GM19467 (cell line): ENCODE results near the gene ZYX.
A peak's percentile ranks its signal among the peaks of the same experiment; 100 is the strongest.

ENCODE experiments used
- ATAC-seq: cut with Tn5 transposase; IDR thresholded peaks from one replicate; pipeline ENCODE4 v1.9.1; 2021; ENCODE audit warnings: mild to moderate bottlenecking, moderate library complexity; ENCODE audit not compliant: unreplicated experiment

The ZYX gene

DNA sequence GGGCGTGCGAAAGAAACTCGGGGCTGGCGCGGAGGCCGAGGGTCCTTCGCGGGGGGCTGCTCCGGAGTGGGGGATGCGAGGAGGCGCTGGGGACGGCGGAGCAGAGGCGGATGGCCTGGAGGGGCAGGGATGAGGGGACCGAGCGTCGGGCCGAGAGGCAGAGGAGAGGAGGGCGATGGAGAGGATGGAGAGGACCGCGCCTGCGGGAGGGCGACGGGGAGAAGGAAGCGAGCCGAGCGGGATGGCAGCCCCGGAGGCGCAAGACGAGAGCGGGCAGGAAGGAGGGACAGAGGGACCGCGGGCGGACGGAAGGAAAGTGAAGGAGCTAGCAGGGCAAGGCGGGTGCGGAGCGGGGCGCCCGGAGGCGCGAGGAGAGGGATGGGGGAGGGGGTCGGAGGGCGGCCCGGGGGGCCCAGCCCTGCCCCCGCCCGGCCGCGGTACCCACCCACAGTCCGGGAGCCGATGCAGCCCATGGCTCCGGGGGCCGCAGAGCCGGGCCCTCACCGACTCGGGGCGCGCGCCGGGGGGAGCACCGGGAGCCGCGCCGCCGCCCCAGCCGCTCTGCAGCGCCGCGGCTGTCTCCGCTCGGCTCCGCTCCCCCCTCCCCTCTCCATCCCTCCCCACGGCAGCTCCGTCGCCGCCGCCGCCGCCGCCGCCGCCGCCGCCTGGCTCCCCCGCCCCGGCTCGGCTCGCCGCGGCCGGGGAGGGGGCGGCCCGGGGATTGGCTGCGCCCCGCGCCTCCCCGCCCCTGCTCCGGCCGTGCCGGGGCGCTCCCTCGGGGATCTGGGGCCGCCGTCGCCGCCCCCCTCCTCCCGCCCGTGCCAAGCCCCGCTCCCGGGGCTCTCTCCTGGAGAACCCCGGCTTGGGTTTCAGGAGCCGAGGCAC is 18.8 kb upstream of the ZYX start, which contains the start of gene FAM131B:
FAM131B (minus strand) TSS at position 583 of the 885 bp plus-strand sequence; CDS start at position 473, 110 bp downstream.
- ATAC-seq = no peak

DNA sequence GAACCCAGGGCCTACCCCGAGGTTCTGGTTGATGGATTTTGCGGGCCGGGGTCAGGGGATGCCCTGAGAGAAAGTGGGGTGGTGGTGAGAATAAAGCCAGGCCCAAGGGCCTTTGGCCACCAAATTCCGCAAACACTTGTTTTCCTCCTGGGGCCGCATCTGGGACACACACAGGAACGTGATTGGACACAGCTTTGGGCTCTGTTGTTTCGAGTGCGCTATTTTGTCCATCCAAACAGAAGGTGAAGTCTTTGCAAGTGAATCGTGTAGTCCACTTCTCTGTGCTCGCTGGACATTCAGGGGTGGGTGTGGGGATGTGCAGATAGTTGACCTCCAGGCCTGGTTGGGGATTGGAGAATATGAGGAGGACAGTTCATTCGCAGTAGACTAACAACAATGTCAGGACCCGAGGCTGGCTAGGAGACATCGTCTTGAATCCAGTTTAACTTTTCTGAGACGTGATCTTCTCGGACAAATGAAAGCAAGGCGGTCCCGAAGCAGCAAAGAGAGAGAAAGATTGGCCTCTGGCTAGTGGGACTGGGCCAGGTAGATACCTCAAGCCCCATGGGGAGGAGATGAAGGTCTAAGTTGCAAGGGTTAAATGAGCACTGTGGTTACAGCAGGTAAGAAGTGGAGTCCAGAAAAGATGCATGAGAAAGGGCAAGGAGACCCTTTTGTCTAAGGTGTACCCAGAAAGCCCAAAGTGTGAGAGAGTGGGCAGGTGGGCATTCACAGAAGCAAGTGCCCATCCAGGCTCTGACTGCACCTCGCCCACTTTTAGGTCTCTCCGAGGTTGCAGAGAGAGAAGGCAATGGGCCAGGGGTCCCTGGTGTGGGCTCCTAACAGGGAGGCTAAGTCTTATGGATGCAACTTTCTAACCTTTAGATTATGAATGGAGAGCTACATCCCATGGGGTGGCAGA is 17.9 kb upstream of the ZYX start:
- no peak for ATAC-seq

DNA sequence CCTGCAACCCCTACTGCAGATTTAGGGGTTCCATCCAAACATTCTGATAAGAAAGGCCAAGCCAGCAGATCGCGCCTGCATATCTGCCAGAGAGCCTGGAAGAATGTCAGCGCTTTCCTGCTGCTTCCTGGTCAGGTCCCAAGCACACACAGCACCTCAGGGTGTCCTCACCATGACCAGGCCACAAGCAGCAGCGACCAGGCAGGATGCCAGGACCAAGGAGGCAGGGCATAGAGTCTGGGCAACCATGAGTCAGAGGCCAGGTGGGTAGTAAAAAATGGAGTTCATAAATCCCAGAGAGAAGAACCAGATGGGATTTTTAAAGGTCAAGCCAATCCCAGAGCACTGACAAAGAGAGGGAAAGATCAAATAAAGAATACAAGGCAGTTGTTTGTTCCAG is 13.2 kb upstream of the ZYX start:
- ATAC-seq = no peak

DNA sequence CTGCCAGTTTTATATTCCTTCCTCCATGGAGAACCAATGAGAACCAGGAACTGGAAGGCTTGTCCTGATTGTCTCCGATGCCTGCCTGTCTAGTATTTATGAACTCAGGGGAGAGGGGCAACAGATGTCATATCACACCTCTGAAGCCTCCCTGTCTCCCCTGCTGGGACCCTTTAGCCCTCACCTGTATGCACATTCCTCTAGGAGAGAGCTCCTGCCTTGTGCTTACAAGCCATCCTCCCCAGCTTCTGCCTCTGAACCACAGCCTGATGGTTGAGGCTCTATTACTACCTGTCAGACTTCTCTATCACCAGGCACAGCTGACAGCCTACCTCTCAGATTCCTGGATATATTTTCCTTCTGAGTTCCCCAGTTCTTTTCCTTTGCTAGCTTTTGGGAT is 12.8 kb upstream of the ZYX start:
- no peak for ATAC-seq

DNA sequence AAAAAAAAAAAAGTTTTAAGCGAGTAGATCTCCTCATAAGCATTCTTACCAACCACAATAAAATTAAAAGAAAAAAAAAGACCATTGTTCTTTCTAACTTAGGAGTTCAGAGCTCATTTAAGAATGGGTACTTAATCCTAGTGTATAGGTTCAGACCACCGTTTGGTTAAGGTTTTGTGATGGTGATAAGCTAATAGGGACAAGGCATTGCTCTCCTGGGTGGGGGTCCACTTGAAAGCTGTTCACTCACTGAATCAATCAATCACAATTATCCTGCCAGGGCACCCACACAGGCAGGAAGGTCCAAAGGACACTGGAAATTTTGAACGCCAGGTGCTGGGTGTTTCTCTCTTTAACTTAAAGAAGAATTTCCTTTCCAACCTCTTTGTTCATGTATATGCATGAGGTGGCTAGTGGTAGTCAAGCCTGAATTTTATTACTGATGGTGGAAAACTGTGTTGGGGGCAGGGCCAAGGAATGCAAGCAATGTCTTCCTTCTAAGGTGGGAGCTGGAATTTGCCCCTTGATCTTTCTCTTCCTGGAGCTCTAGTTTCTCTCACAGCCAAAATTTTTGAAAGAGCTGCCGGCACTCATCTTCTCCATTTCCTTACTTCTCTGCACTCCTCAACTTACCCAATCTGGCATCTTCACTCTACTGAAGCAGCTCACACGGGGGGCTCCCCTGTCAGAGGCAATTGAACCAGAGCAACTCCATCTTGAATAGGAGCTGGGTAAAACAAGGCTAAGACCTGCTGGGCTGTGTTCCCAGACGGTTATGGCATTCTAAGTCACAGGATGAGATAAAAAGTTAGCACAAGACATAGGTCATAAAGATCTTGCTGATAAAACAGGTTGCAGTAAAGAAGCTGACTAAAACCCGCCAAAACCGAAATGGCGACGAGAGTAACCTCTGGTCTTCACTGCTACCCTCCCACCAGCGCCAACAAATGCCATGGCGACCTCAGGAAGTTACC is 11.2 kb upstream of the ZYX start:
- ATAC-seq = no peak

DNA sequence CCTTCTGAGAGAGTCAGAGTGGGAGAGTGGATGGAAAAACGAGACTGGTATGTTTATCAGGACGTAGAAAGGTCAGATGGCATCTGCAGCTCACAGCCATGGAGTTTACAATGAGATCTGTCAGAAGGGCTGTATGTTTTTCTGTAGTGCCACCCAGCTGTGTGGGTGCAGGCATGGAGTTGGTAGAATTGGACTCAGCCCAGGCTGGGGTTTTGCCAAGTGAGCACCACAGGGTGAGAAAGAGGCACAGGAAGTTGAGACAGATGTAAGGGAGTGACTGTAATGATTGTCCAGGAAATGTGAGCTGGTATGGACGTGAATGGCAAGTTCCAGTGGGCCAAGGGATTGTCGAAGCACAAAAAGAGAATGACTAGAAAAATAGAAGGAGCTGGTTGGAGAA is 9.1 kb upstream of the ZYX start:
- no peak for ATAC-seq

DNA sequence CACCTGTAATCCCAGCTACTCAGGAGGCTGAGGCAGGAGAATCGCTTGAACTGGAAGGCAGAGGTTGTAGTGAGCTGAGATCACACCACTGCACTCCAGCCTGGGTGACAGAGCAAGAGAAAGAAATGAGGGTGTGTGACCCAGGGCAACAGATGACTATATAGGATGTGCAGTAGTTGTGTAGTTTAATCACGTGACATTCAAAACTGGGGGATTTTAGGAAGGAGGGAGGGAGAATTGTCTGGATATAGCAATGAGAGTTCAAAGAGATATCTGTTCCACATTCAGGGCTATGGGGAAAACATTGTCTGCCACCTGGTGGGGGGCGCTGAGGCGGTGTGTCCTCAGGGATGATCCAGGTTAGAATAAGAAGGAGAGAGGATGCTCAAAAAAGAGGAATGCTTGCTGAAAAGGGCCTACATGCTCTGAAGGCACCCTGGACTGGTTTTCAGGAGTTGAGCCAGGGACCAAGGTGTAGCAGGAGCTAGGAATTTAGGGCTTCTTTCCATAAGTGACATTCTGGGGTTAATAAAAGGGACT is 7.8 kb upstream of the ZYX start:
- ATAC-seq = no peak

DNA sequence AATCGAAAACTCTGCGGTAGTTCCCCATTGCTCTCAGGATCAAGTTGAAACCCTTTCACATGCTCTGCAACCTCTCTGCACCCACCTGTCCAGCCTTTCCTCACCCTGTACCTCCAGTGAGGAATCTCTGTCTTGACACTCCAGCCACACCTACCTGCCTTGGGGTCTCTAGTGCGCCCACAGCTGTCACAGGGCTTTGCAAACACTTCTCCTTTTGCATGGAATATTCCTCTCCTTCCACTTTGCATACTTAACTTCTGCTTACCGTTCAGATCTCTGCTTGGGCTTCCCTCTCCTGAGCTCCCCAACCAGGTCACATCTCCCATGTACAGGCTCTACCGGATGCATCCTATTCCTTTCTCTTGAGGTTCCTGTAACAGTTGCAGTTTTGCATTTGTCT is 6.6 kb upstream of the ZYX start:
- no peak for ATAC-seq

DNA sequence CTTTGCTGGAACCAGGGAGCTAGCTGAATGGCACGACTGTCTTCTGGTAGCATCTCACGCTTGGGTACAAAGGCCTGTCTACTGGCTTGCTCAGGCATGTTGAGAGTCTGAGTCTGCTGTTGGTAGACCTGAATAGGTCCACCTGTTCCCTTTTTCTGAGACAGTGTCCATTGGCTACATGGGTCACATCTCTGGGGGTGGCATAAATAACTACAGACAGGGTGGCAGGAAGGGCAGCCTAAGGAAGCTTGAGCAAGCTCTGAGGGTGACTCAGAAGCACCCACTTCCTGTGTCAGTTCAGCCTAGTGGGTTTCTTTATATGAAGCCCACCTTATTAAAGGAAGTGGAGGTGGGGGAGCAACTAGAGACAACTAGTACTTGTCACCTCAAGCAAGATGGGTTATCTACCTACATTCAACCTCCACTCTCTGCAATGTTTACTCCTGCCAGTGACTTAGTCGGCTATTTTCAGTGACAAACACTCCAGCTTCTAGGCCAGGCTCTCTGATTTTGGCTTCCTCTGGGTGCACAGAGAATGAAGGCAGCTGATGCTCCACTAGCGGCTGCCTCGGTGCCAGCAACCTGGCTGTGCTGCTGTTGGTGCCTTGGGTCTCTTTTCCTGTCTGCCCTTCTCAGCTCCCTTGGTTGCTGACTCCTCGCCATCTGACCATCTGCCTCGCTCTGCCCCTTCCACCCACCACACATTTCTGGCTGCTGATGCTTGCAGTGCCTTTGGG is 5.7 kb upstream of the ZYX start:
- no peak for ATAC-seq

DNA sequence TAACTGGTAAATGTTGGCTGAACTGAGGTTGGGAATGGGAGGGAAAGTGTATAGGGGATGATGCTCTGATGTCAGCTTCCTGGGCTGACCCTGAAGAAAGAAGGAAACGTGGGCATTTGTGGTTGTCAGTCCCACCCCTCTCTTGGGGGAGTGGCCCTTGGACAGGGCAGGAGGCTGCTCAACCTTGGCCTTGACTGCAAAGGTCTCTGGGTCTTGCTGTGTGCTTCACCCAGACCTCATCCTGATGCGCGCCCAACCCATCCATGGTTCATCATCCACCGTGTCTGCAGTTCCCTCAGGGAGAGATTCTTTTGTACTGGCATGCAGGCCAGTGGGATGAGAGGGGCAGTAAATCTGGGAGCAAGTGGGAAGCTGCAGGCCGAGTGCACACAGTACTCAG is 4.7 kb upstream of the ZYX start:
- no peak for ATAC-seq

DNA sequence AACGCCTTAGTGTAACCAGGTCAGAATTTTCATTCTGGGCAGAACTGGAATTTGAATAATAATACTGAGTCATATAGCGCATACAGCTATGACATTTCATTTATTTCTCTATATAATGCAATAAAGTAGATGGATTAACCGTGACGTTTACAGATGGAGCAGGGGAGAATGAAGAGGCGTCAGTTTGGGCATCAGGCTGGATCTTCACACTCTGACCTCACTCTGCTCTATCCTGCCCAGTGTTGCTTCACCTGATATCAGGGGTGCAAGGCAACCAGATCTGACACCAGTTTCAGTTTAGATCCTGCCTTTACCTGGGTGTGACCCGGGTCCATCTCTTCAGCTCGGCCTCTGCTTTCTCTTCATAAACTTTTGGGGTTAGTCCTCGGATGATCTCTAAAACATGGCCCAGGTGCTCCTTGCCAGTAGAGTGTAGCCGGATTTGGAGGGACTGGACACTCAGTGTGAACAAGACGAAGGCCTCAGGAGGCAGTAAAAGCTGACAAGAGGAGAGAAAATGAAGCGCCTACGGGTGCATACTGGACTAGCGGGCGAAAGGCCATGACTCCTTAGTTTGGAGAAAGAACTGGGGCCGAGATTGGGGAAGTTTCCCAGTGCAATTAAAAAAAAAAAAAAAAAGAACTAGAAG is 1.4 kb upstream of the ZYX start:
- ATAC-seq = no peak

DNA sequence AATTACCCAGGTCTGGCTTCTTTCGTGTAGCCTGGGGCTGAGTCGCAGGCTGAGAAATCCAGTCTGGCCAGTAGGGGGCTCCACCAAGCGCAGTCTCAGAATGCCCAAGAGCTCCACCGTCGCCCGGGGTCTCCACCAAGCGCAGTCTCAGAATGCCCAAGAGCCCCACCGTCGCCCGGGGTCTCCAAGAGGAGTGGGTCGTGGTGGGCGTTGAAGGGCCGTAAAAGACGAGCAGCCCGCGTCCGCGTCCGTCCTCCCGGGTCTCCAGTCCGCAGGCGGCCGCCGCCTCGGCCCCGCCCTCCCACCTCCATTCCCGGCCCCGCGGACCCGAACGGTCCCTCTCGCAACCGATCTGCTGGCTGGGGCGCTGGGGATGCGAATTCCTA is 892 bp upstream of the ZYX start:
- ATAC-seq = peak; percentile 56

DNA sequence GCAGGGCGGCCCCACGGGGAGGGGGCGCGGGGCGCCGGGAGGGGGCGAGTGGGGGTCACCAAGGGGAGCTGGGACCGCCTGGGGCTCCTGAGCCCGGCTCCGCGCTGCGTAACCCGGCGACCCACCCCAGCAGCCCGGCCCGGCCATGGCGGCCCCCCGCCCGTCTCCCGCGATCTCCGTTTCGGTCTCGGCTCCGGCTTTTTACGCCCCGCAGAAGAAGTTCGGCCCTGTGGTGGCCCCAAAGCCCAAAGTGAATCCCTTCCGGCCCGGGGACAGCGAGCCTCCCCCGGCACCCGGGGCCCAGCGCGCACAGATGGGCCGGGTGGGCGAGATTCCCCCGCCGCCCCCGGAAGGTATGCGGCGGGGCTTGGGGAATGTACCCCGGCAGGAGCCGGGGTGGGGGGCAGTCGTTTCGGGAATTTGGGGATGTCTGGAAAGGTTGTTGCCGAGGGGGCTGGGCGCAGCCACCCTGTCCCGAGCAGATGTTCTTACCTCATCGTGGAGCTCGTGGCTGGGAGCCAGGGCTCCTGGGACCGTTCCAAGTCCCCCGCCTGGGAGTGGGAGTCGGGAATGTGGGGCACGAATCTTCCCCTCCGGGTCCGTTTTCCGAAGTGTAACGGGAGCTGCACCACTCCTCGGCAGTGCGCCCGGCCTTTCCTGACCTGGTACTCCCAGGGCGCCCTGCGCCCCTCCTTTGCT is 431 bp downstream of the ZYX start:
- ATAC-seq = peak; percentile 20

DNA sequence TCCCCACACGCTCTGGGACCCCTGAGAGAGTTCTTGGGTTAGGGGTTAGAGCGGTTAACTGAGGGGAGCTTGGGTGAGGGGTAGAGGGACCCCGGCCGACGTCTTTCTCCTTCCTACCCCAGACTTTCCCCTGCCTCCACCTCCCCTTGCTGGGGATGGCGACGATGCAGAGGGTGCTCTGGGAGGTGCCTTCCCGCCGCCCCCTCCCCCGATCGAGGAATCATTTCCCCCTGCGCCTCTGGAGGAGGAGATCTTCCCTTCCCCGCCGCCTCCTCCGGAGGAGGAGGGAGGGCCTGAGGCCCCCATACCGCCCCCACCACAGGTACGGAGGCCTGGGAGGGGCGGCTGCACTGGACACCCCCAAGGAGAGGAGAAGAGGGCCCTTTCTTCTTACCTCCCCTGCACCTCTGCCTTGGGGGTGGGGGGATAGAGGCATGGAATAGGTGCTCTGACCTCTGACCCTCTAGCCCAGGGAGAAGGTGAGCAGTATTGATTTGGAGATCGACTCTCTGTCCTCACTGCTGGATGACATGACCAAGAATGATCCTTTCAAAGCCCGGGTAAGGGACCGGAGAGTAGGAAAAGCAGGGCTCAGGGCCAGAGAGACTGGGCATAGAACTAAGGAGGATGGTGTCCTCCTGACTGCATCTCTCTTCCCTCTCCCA is 1.1 kb downstream of the ZYX start:
- ATAC-seq = no peak

DNA sequence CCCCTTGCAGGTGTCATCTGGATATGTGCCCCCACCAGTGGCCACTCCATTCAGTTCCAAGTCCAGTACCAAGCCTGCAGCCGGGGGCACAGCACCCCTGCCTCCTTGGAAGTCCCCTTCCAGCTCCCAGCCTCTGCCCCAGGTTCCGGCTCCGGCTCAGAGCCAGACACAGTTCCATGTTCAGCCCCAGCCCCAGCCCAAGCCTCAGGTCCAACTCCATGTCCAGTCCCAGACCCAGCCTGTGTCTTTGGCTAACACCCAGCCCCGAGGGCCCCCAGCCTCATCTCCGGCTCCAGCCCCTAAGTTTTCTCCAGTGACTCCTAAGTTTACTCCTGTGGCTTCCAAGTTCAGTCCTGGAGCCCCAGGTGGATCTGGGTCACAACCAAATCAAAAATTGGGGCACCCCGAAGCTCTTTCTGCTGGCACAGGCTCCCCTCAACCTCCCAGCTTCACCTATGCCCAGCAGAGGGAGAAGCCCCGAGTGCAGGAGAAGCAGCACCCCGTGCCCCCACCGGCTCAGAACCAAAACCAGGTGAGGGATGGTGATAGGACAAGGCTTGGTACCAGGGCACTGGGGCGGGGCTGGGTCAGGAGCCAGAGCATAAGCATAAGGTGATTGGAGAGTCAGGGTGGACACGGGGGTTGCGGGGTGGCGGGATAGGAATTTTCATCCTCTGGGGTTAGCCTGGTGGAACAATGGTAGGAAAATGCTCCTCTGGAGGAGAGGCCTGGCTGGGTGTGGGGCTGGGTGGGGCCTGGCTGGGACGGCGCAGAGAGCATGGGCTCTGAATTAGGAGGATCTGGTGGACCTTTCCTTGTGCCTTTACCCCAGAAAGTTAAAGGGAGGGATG is 1.9 kb downstream of the ZYX start:
- ATAC-seq = no peak

DNA sequence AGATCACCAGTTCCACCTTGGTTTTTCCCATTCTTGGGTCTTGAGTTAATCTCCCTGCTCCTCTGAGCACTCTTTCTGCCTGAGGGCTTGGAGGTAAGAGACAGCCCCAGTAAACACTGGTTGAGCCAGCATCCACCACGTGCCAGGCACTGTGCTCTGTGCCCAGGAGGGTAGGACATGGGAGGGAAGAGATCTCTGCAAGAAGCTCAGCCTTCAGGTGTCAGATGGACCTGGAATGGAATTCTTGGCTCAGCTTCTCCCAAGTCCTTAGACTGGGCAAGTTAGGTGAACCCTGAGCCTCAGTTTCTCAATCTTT is 2.5 kb downstream of the ZYX start:
- ATAC-seq = no peak

DNA sequence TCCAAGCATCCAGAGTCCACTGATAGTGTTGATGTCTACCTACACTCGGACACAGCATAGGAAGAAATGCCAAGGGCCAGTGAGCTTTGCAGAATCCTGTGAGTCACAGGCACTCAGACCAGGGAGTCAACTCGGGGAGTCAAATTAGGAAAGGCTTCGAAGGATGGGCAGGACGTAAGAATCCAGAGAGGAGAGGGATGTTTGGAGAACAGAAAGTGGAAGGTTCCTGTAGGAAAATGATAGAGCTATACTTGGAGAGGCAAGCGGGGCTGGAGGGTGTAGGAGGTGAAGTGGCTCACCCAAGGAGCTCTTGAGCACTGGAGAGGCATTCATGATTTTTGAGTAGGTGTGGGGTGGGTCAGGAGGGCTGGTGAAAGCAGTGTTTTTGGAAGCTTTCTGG is 3.0 kb downstream of the ZYX start:
- no peak for ATAC-seq
